H1 (cell line): Measurements from ENCODE around the gene HSD17B3.
"Not testable (repeated sequence)": the region's sequence is repeated elsewhere in the genome, so short reads cannot be mapped to it uniquely, and the experiment has no call there.

ENCODE experiments used
- EP300 ChIP-seq, 2 experiments: IDR thresholded peaks; 1 replicate in 1 of 2; 2 replicates in 1 of 2; pipeline ENCODE4 v1.6.1; 2011 to 2012; ENCODE audit warnings: low read depth in 2 of 2, low read length in 2 of 2, mild to moderate bottlenecking in 2 of 2, borderline replicate concordance in 1 of 2, inconsistent platforms in 1 of 2, moderate library complexity in 1 of 2
- SRF ChIP-seq: IDR thresholded peaks from 2 replicates; pipeline ENCODE4 v1.6.1; 2011; ENCODE audit warnings: mild to moderate bottlenecking, low read depth, low read length, moderate library complexity
- TF ChIP-seq, protein P1 (sequence below), 3 experiments: IDR thresholded peaks; 1 replicate in 2 of 3; 2 replicates in 1 of 3; pipeline versions ENCODE4 v1.5.1 to v1.6.1; 2011; ENCODE audit warnings: low read length in 3 of 3, mild to moderate bottlenecking in 3 of 3, inconsistent platforms in 2 of 3, low read depth in 1 of 3, moderate library complexity in 1 of 3; ENCODE audit not compliant: insufficient read depth in 1 of 3; ENCODE audit errors: control extremely low read depth in 1 of 3
- TF ChIP-seq, protein P2 (sequence below): IDR thresholded peaks from 2 replicates; pipeline ENCODE4 v1.6.1; 2012; ENCODE audit warnings: inconsistent platforms

DNA sequence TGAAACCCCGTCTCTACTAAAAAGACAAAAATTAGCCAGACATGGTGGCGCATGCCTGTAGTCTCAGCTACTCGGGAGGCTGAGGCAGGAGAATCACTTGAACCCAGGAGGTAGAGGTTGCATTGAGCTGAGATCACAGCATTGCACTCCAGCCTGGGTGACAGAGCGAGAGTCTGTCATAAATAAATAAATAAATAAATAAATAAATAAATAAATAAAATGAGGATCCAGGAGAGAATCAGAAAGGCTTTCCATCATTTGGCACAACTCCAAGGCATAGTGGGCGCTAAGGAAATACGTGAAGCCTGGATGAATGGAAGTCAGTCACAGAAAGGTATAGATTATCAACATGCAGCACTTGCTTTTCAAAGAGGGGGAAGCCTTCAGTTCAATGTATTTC is 65.6 kb downstream of the HSD17B3 start:
- TF ChIP-seq SRF; EP300 (IDR thresholded peaks at IDR 0.05; ENCODE audit: borderline replicate concordance in 1 of 2, low read depth in 2 of 2, low read length in 2 of 2): not testable (repeated sequence)
- TF ChIP-seq, protein P1, sequence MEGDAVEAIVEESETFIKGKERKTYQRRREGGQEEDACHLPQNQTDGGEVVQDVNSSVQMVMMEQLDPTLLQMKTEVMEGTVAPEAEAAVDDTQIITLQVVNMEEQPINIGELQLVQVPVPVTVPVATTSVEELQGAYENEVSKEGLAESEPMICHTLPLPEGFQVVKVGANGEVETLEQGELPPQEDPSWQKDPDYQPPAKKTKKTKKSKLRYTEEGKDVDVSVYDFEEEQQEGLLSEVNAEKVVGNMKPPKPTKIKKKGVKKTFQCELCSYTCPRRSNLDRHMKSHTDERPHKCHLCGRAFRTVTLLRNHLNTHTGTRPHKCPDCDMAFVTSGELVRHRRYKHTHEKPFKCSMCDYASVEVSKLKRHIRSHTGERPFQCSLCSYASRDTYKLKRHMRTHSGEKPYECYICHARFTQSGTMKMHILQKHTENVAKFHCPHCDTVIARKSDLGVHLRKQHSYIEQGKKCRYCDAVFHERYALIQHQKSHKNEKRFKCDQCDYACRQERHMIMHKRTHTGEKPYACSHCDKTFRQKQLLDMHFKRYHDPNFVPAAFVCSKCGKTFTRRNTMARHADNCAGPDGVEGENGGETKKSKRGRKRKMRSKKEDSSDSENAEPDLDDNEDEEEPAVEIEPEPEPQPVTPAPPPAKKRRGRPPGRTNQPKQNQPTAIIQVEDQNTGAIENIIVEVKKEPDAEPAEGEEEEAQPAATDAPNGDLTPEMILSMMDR (IDR thresholded peaks at IDR 0.05; ENCODE audit: control extremely low read depth in 1 of 3, insufficient read depth in 1 of 3, low read depth in 1 of 3, low read length in 3 of 3), result not testable (repeated sequence)
- TF ChIP-seq, protein P2, sequence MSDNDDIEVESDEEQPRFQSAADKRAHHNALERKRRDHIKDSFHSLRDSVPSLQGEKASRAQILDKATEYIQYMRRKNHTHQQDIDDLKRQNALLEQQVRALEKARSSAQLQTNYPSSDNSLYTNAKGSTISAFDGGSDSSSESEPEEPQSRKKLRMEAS, result not testable (repeated sequence)
